Measurements from ENCODE around the gene RIC8B. TPM values are rescaled to one million over a fixed set of nuclear protein-coding genes. Genes with fewer than 3 reads are reported as not detected.

RIC8B gene
- total and polyA plus RNA-seq, 7 donors, result 5.3 to 27.8 (median 17.6) TPM

- TF ChIP-seq EP300 (IDR thresholded peaks at IDR 0.05), result no peak
- no peak for TF ChIP-seq POLR2A (IDR thresholded peaks at IDR 0.05)
- TF ChIP-seq CTCF (IDR thresholded peaks at IDR 0.05), result no peak
- no peak for TF ChIP-seq POLR2AphosphoS5 (IDR thresholded peaks at IDR 0.05)
- Histone ChIP-seq H3K9me3 (no peaks in the 10 kb centered on the region), H3K36me3 (no peaks in the 10 kb centered on the region), H3K27me3 (no peaks in the 10 kb centered on the region), H3K4me1 (peaks cover 0 to 11% (median 9%) of the 10 kb centered on the region in 4 donors), H3K4me3 (no peak overlapping the region), H3K27ac (no peak overlapping the region)
- intact Hi-C loops (cut with DNase I), result no loop called here
- WGBS, 2 donors, result 58 to 72% methylated on average over 6 of the region's 6 CpGs
- no peak for DNase-seq
Observed at GRCh38 chr12:106900554-106900953, 126.1 kb downstream of the RIC8B start.

DNA sequence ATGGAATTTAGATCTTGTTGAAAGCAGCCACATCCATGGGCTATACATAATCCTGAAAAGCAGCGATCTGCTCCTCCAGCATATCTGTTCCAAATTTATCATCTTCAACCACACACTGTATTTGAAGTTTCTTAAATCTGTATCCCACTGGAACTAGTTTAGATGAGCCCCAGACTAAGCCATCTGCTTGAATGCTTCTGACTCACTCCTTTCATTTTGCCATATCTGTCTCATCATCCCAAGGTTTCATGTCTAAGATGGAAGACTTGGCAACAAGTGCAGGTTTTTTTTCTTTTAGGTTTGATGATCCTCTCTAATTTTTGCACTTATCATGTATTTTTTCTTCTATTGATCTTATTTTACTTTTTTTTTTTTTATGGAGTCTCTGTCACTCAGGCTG, 126.8 kb downstream of the RIC8B start:
- intact Hi-C loops (cut with DNase I), result no loop called here
- H3K36me3 ChIP-seq, result no peaks in the 10 kb centered on the region

GRCh38 chr12:106902053-106902452, 127.6 kb downstream of the RIC8B start:
- Histone ChIP-seq H3K4me3 (no peak overlapping the region), H3K4me1 (peaks cover 0 to 11% (median 9%) of the 10 kb centered on the region in 4 donors), H3K27me3 (no peaks in the 10 kb centered on the region), H3K27ac (no peak overlapping the region), H3K36me3 (no peaks in the 10 kb centered on the region), H3K9me3 (no peaks in the 10 kb centered on the region)
- intact Hi-C loops (cut with DNase I), result no loop called here
- 91% methylated on average over 11 of the region's 11 CpGs for WGBS, 2 donors
- DNase-seq, result no peak
- TF ChIP-seq POLR2AphosphoS5 (IDR thresholded peaks at IDR 0.05), result no peak
- TF ChIP-seq CTCF (IDR thresholded peaks at IDR 0.05), result no peak
- TF ChIP-seq EP300 (IDR thresholded peaks at IDR 0.05), result no peak
- TF ChIP-seq POLR2A (IDR thresholded peaks at IDR 0.05), result no peak

More for the DNA sequence above, 126.8 kb downstream of the RIC8B start:
- 96 to 100% methylated on average over 1 of the region's 1 CpG for WGBS, 2 donors
- no peak for TF ChIP-seq POLR2A (IDR thresholded peaks at IDR 0.05)
- Histone ChIP-seq H3K9me3 (no peaks in the 10 kb centered on the region), H3K27me3 (no peaks in the 10 kb centered on the region), H3K4me3 (no peak overlapping the region), H3K27ac (no peak overlapping the region), H3K4me1 (peaks cover 0 to 11% (median 9%) of the 10 kb centered on the region in 4 donors)
- no peak for DNase-seq

DNA sequence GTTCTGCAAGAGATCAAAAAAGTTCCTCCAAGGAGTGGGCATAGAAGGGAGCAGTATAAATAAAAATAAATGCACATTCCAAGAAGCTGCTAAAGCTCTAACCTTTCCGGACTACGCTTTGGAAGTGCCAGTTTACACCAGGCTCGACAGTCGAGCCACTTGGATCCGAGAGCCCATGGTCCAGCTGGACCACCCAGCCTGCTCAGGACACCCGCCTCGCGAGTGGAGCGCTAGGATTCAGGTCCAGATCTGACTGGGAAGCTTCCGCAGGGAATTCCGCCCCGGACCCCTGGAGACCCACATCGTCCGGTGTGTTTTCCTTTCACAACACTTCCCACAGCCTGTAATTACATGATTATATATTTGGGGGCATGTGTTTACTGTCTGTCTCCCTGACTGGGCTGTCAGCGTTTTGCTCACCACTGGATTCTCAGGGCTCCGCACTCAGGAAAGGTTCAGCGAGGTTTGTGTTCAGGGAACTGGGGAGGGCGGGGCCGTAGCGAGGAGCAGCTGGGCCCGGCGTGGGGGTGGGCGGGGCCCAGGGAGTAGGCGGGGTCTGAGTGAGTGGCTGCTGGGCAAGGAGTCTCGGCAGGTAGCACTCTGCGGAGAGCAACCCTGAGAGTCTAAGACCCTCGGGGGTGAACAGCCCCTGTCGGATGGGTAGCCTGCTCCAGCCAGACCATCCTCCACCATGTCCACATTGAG, 128.9 kb downstream of the RIC8B start:
- Histone ChIP-seq H3K36me3 (no peaks in the 10 kb centered on the region), H3K4me1 (peaks cover 0 to 11% (median 9%) of the 10 kb centered on the region in 4 donors), H3K27ac (peak overlapping the region in 2 of 4 donors; percentile 38 to 40), H3K27me3 (no peaks in the 10 kb centered on the region), H3K9me3 (no peaks in the 10 kb centered on the region), H3K4me3 (peak overlapping the region; percentile 8 to 46 (median 44))
- WGBS, 2 donors, result 13% methylated on average over 28 of the region's 28 CpGs
- TF ChIP-seq POLR2AphosphoS5 (IDR thresholded peaks at IDR 0.05), result no peak
- TF ChIP-seq POLR2A (IDR thresholded peaks at IDR 0.05), result no peak
- no peak for TF ChIP-seq CTCF (IDR thresholded peaks at IDR 0.05)
- intact Hi-C loops (cut with DNase I), result no loop called here
- DNase-seq, result peak; percentile 75

DNA sequence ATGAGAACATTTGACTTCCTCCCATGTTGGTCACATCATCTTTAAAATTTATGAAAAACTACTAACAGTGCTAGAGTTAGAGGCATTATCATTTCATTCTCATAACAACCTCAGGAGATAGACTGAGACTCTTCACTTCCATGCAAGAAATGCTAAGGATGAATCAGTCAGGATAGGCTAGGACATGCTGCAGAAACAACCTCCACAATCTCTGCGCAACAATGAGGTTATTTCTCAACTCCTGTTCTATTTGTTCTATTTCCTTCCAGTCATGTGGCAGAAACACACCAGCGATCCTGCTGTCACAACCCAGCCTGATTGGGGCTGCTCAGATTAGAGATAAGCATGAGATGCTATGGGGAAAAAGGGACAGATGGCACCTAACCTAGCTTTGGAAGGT, 132.2 kb downstream of the RIC8B start:
- intact Hi-C loops (cut with DNase I), result no loop called here
- H3K36me3 ChIP-seq, result no peaks in the 10 kb centered on the region
- H3K4me1 ChIP-seq, result peaks cover 0 to 11% (median 9%) of the 10 kb centered on the region in 4 donors
- no peak overlapping the region for H3K27ac ChIP-seq
- 76 to 83% methylated on average over 2 of the region's 2 CpGs for WGBS, 2 donors
- H3K27me3 ChIP-seq, result no peaks in the 10 kb centered on the region
- DNase-seq, result no peak
- no peaks in the 10 kb centered on the region for H3K9me3 ChIP-seq
- TF ChIP-seq POLR2AphosphoS5 (IDR thresholded peaks at IDR 0.05) (no peak), CTCF (IDR thresholded peaks at IDR 0.05) (no peak), EP300 (IDR thresholded peaks at IDR 0.05) (no peak), POLR2A (IDR thresholded peaks at IDR 0.05) (no peak)
- no peak overlapping the region for H3K4me3 ChIP-seq

Measured in sigmoid colon (tissue), 7 donors.